Liver (tissue), 3 donors: ENCODE data around the gene SCAF11.

Source experiments
- CTCF ChIP-seq: fragments of 150-350 bp; IDR thresholded peaks from 2 replicates; pipeline ENCODE4 v1.5.1; 2017; ENCODE audit warnings: improper control_type of control experiment, low read depth, low read length; ENCODE audit not compliant: missing input control
- FOXA1 ChIP-seq: IDR thresholded peaks from 2 replicates; pipeline ENCODE4 v1.6.1; 2016; ENCODE audit warnings: antibody characterized with exemption
- GABPA ChIP-seq, 2 donors: IDR thresholded peaks in 1 of 2; conservative IDR thresholded peaks in 1 of 2; 2 replicates each; pipeline ENCODE4 v1.6.1; 2016; ENCODE audit warnings: antibody characterized with exemption in 2 of 2, mild to moderate bottlenecking in 1 of 2, moderate library complexity in 1 of 2
- HNF4A ChIP-seq, 2 donors: conservative IDR thresholded peaks; 2 replicates each; pipeline ENCODE4 v1.6.1; 2016; ENCODE audit warnings: antibody characterized with exemption in 2 of 2, mild to moderate bottlenecking in 2 of 2
- HNF4G ChIP-seq: IDR thresholded peaks from 2 replicates; pipeline ENCODE4 v1.6.1; 2016; ENCODE audit warnings: antibody characterized with exemption
- MAX ChIP-seq: IDR thresholded peaks from 2 replicates; pipeline ENCODE4 v1.6.1; 2016; ENCODE audit warnings: antibody characterized with exemption
- RAD21 ChIP-seq, 2 donors: IDR thresholded peaks; 2 replicates each; pipeline ENCODE4 v1.6.1; 2016; ENCODE audit warnings: antibody characterized with exemption in 2 of 2, mild to moderate bottlenecking in 2 of 2
- REST ChIP-seq: IDR thresholded peaks from 2 replicates; pipeline ENCODE4 v1.6.1; 2016; ENCODE audit warnings: antibody characterized with exemption, mild to moderate bottlenecking
- RXRA ChIP-seq, 2 donors: IDR thresholded peaks; 2 replicates each; pipeline ENCODE4 v1.6.1; 2017 to 2018; ENCODE audit warnings: antibody characterized with exemption in 2 of 2, mild to moderate bottlenecking in 1 of 2
- TAF1 ChIP-seq: conservative IDR thresholded peaks from 2 replicates; pipeline ENCODE4 v1.6.1; 2016; ENCODE audit warnings: antibody characterized with exemption, mild to moderate bottlenecking
- YY1 ChIP-seq: IDR thresholded peaks from 2 replicates; pipeline ENCODE4 v1.6.1; 2016; ENCODE audit warnings: antibody characterized with exemption, mild to moderate bottlenecking
- TF ChIP-seq, protein P1 (sequence below): IDR thresholded peaks from 2 replicates; pipeline ENCODE4 v1.6.1; 2016; ENCODE audit warnings: antibody characterized with exemption
- donor health status: healthy.
- donor health status: healthy.

- TF ChIP-seq YY1 (no peak), HNF4A (conservative IDR thresholded peaks at IDR 0.05) (no peak), CTCF (no peak), HNF4G (no peak), MAX (no peak), RAD21 (IDR thresholded peaks at IDR 0.05) (no peak), FOXA1 (no peak), RXRA (IDR thresholded peaks at IDR 0.05) (no peak), GABPA (IDR thresholded peaks at IDR 0.05 in 1 of 2, conservative IDR thresholded peaks at IDR 0.05 in 1 of 2) (no peak), REST (no peak), TAF1 (no peak)
- TF ChIP-seq, protein P1, sequence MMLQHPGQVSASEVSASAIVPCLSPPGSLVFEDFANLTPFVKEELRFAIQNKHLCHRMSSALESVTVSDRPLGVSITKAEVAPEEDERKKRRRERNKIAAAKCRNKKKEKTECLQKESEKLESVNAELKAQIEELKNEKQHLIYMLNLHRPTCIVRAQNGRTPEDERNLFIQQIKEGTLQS, result no peak
Measured at GRCh38 chr12:45909041-45909713, 81.2 kb downstream of the SCAF11 start.
